ENCODE data around the gene ZBTB42. TPM values are rescaled to one million over a fixed set of nuclear protein-coding genes. Genes with fewer than 3 reads are reported as not detected.

ZBTB42 gene
- total RNA-seq, 1 donor: 2.9 TPM

GRCh38 chr14:104783484-104784217 lies 17.2 kb upstream of the ZBTB42 start:
- Histone ChIP-seq H4K20me1 (ENCODE audit: insufficient read depth, low read length) (peaks cover 39% of the 10 kb centered on the region), H3K36me3 (ENCODE audit: insufficient read depth, low read length) (peaks cover 11% of the 10 kb centered on the region), H2AFZ (ENCODE audit: low read length) (no peak overlapping the region), H3K27me3 (ENCODE audit: insufficient read depth, low read length) (no peaks in the 10 kb centered on the region), H3K27ac (ENCODE audit: low read depth, low read length) (no peak overlapping the region), H3K79me2 (ENCODE audit: insufficient read depth, low read length) (peaks cover 59% of the 10 kb centered on the region), H3K4me3 (ENCODE audit: insufficient read depth, low read length) (no peak overlapping the region), H3K9me3 (ENCODE audit: low read depth, low read length) (no peaks in the 10 kb centered on the region), H3K4me1 (ENCODE audit: insufficient read depth, low read length) (no peaks in the 10 kb centered on the region), H3K4me2 (ENCODE audit: insufficient read depth, low read length) (no peak overlapping the region)
- no peak for TF ChIP-seq CTCF (IDR thresholded peaks at IDR 0.05; ENCODE audit: extremely low read depth, low read depth, low read length)
- DNase-seq (ENCODE audit: insufficient read length, low spot score, missing footprints): peak; percentile 76

DNA sequence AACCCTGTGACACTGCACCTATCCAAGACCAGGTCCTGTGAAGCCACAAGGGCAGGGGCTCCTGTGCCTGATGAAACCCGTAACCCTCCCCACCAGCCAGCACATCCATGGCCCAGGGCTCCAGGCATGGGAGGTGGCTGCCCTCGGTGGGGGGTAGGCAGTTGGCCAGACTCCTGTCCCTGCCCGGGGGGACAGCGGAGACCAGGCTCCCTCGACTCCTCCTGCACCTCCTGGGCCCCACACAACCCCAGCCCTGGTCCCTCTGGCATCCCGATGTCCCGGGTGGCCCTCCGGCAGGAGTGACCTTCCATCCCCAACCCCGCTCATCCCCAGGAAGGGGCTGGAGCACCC lies 16.7 kb upstream of the ZBTB42 start:
- H4K20me1 ChIP-seq (ENCODE audit: insufficient read depth, low read length): peaks cover 36% of the 10 kb centered on the region
- TF ChIP-seq CTCF (IDR thresholded peaks at IDR 0.05; ENCODE audit: extremely low read depth, low read depth, low read length): no peak
- H3K9me3 ChIP-seq (ENCODE audit: low read depth, low read length): no peaks in the 10 kb centered on the region
- peaks cover 14% of the 10 kb centered on the region for H3K36me3 ChIP-seq (ENCODE audit: insufficient read depth, low read length)
- H3K4me2 ChIP-seq (ENCODE audit: insufficient read depth, low read length): no peak overlapping the region
- H3K4me1 ChIP-seq (ENCODE audit: insufficient read depth, low read length): no peaks in the 10 kb centered on the region
- no peaks in the 10 kb centered on the region for H3K27me3 ChIP-seq (ENCODE audit: insufficient read depth, low read length)
- no peak overlapping the region for H2AFZ ChIP-seq (ENCODE audit: low read length)
- peak; percentile 88 for DNase-seq (ENCODE audit: insufficient read length, low spot score, missing footprints)
- H3K4me3 ChIP-seq (ENCODE audit: insufficient read depth, low read length): no peak overlapping the region
- peaks cover 64% of the 10 kb centered on the region for H3K79me2 ChIP-seq (ENCODE audit: insufficient read depth, low read length)
- no peak overlapping the region for H3K27ac ChIP-seq (ENCODE audit: low read depth, low read length)

GRCh38 chr14:104784846-104785707 lies 15.8 kb upstream of the ZBTB42 start:
- H3K27ac ChIP-seq (ENCODE audit: low read depth, low read length): no peak overlapping the region
- peaks cover 72% of the 10 kb centered on the region for H3K79me2 ChIP-seq (ENCODE audit: insufficient read depth, low read length)
- no peaks in the 10 kb centered on the region for H3K27me3 ChIP-seq (ENCODE audit: insufficient read depth, low read length)
- peak; percentile 80 for DNase-seq (ENCODE audit: insufficient read length, low spot score, missing footprints)
- TF ChIP-seq CTCF (IDR thresholded peaks at IDR 0.05; ENCODE audit: extremely low read depth, low read depth, low read length): no peak
- peaks cover 15% of the 10 kb centered on the region for H3K36me3 ChIP-seq (ENCODE audit: insufficient read depth, low read length)
- no peak overlapping the region for H3K4me2 ChIP-seq (ENCODE audit: insufficient read depth, low read length)
- H4K20me1 ChIP-seq (ENCODE audit: insufficient read depth, low read length): peaks cover 36% of the 10 kb centered on the region
- H3K9me3 ChIP-seq (ENCODE audit: low read depth, low read length): no peaks in the 10 kb centered on the region
- H3K4me3 ChIP-seq (ENCODE audit: insufficient read depth, low read length): no peak overlapping the region
- H2AFZ ChIP-seq (ENCODE audit: low read length): no peak overlapping the region
- H3K4me1 ChIP-seq (ENCODE audit: insufficient read depth, low read length): no peaks in the 10 kb centered on the region

- Histone ChIP-seq H4K20me1 (ENCODE audit: insufficient read depth, low read length) (peaks cover 38% of the 10 kb centered on the region), H3K36me3 (ENCODE audit: insufficient read depth, low read length) (peaks cover 15% of the 10 kb centered on the region), H3K4me1 (ENCODE audit: insufficient read depth, low read length) (no peaks in the 10 kb centered on the region), H3K27me3 (ENCODE audit: insufficient read depth, low read length) (no peaks in the 10 kb centered on the region), H3K9me3 (ENCODE audit: low read depth, low read length) (no peaks in the 10 kb centered on the region), H2AFZ (ENCODE audit: low read length) (no peak overlapping the region), H3K27ac (ENCODE audit: low read depth, low read length) (no peak overlapping the region), H3K4me3 (ENCODE audit: insufficient read depth, low read length) (no peak overlapping the region), H3K79me2 (ENCODE audit: insufficient read depth, low read length) (peaks cover 77% of the 10 kb centered on the region), H3K4me2 (ENCODE audit: insufficient read depth, low read length) (no peak overlapping the region)
- DNase-seq (ENCODE audit: insufficient read length, low spot score, missing footprints): peak; percentile 73
- TF ChIP-seq CTCF (IDR thresholded peaks at IDR 0.05; ENCODE audit: extremely low read depth, low read depth, low read length): no peak
Observed at GRCh38 chr14:104785708-104786080, 15.2 kb upstream of the ZBTB42 start.

Data from osteoblast (primary cell).